HFF-Myc (cell line): Measurements from ENCODE around the gene PRKAG2.

Experiments used
- DNase-seq: peaks from one replicate; pipeline ENCODE4 v3.0.0-alpha.2; 2011; ENCODE audit warnings: low read depth; ENCODE audit errors: extremely low read depth
- H3K4me3 ChIP-seq: replicated peaks from 2 replicates; pipeline ENCODE4 v1.5.1; 2011; ENCODE audit warnings: low read depth, mild to moderate bottlenecking, control low read depth, low read length
- CTCF ChIP-seq: IDR thresholded peaks from 2 replicates; pipeline ENCODE4 v1.5.1; 2012; ENCODE audit warnings: mild to moderate bottlenecking, low read depth, low read length, control low read depth; ENCODE audit errors: missing control alignments

PRKAG2 gene

GRCh38 chr7:151662251-151662826, 214.6 kb downstream of the PRKAG2 start:
- no peak overlapping the region for H3K4me3 ChIP-seq
- DNase-seq: no peak
- no peak for TF ChIP-seq CTCF

- no peak for TF ChIP-seq CTCF
- H3K4me3 ChIP-seq: no peak overlapping the region
- DNase-seq: no peak
Observed at GRCh38 chr7:151661587-151661986, 215.3 kb downstream of the PRKAG2 start.

- no peak for TF ChIP-seq CTCF
- H3K4me3 ChIP-seq: no peak overlapping the region
- DNase-seq: no peak
Observed at GRCh38 chr7:151660141-151660540, 216.8 kb downstream of the PRKAG2 start.

- no peak for DNase-seq
- TF ChIP-seq CTCF: no peak
- H3K4me3 ChIP-seq: no peak overlapping the region
Observed at GRCh38 chr7:151659219-151659618, 217.7 kb downstream of the PRKAG2 start.

GRCh38 chr7:151658778-151659177, 218.1 kb downstream of the PRKAG2 start:
- no peak for TF ChIP-seq CTCF
- DNase-seq: no peak
- no peak overlapping the region for H3K4me3 ChIP-seq

- no peak overlapping the region for H3K4me3 ChIP-seq
- no peak for TF ChIP-seq CTCF
- no peak for DNase-seq
Observed at GRCh38 chr7:151657173-151657572, 219.7 kb downstream of the PRKAG2 start.

- no peak for TF ChIP-seq CTCF
- H3K4me3 ChIP-seq: no peak overlapping the region
- DNase-seq: no peak
Observed at GRCh38 chr7:151655555-151655954, 221.4 kb downstream of the PRKAG2 start.
